ENCODE measurements around the gene ZNF415.
"Not testable (repeated sequence)": the region's sequence is repeated elsewhere in the genome, so short reads cannot be mapped to it uniquely, and the experiment has no call there.

Gene ZNF415

GRCh38 chr19:53132141-53132991 is at the start of gene ZNF415:
Gene ZNF415 (minus strand): TSS chr19:53132910. CDS start chr19:53122676, 10,234 bp downstream.
- DNase-seq = peak; percentile 7 to 37

- no peak for DNase-seq
These were observed 49.5 kb upstream of the ZNF415 start for GRCh38 chr19:53182202-53182601.

GRCh38 chr19:53177986-53178385 is 45.3 kb upstream of the ZNF415 start:
- no peak for DNase-seq

GRCh38 chr19:53172889-53173288 is 40.2 kb upstream of the ZNF415 start:
- DNase-seq = no peak

- no peak for DNase-seq
These were observed 33.0 kb upstream of the ZNF415 start for GRCh38 chr19:53165691-53166091.

GRCh38 chr19:53161123-53161522 is 28.4 kb upstream of the ZNF415 start:
- no peak for DNase-seq

- no peak for DNase-seq
These were observed 27.6 kb upstream of the ZNF415 start for GRCh38 chr19:53160350-53160749.

- peak; percentile 13 to 21 for DNase-seq
These were observed 25.5 kb upstream of the ZNF415 start for GRCh38 chr19:53158119-53158656.

GRCh38 chr19:53157626-53158025 is 24.9 kb upstream of the ZNF415 start:
- no peak for DNase-seq

GRCh38 chr19:53156850-53157249 is 24.1 kb upstream of the ZNF415 start:
- DNase-seq = no peak

- DNase-seq = no peak
These were observed 14.9 kb upstream of the ZNF415 start for GRCh38 chr19:53147645-53148044.

- DNase-seq = no peak
These were observed 7.6 kb upstream of the ZNF415 start for GRCh38 chr19:53140351-53140750.

GRCh38 chr19:53136432-53136831 is 3.7 kb upstream of the ZNF415 start:
- no peak for DNase-seq

GRCh38 chr19:53131727-53132126 is 983 bp downstream of the ZNF415 start:
- DNase-seq = no peak

GRCh38 chr19:53131085-53131590 is 1.6 kb downstream of the ZNF415 start:
- DNase-seq = no peak

GRCh38 chr19:53130506-53130905 is 2.2 kb downstream of the ZNF415 start:
- no peak for DNase-seq

GRCh38 chr19:53126733-53127526 is 5.8 kb downstream of the ZNF415 start:
- DNase-seq = not testable (repeated sequence)

- no peak for DNase-seq
These were observed 9.3 kb downstream of the ZNF415 start for GRCh38 chr19:53123400-53123799.

GRCh38 chr19:53112286-53112685 is 20.4 kb downstream of the ZNF415 start:
- no peak for DNase-seq

GRCh38 chr19:53109527-53109926 is 23.2 kb downstream of the ZNF415 start:
- no peak for DNase-seq

GRCh38 chr19:53103234-53104203 is 29.2 kb downstream of the ZNF415 start, which contains the start of gene ZNF160:
Gene ZNF160 (minus strand): TSS chr19:53103422. CDS start chr19:53086276, 17,146 bp downstream.
- DNase-seq = peak; percentile 98 to 99

- peak in 1 of 2 donors; percentile 17 for DNase-seq
These were observed 29.9 kb downstream of the ZNF415 start for GRCh38 chr19:53102756-53103233.

Data from stimulated activated CD4-positive, alpha-beta T cell treated with anti-CD3 and anti-CD28 coated beads, Interleukin-2, amount 100 ng/mL, for 48 hours (primary cell).